HepG2 (cell line): Measurements from ENCODE around the gene DUS1L. TPM values are rescaled to one million over a fixed set of nuclear protein-coding genes. Genes with fewer than 3 reads are reported as not detected.

Experiments used
- ATAC-seq: fragments of 200-7000 bp; cut with Tn5 transposase; 3 replicates; pipeline ENCODE4 v1.9.1; 2020; ENCODE audit warnings: mild to moderate bottlenecking, moderate library complexity
- BruUV-seq: library from RNA; stranded (reverse); fragments of 400-500 nt; replicated peaks from 2 replicates; lab custom pipeline; 2021; lab: Mats Ljungman, UMichigan
- CTCF ChIA-PET: fragments of 300-600 bp; formaldehyde crosslinking; extraction: SDS; loops from one replicate; lab custom pipeline; 2021; ENCODE audit warnings: low total read pairs, inconsistent platforms, low intra/inter-chr PET ratio; lab: Yijun Ruan, JAX
- POLR2A ChIA-PET: fragments of 350-600 bp; sonication (Branson Sonifier 250); formaldehyde crosslinking; loops from one replicate; lab custom pipeline; 2020; ENCODE audit warnings: antibody characterized with exemption, inconsistent platforms; lab: Yijun Ruan, JAX
- DNase-seq: peaks from one replicate; pipeline ENCODE4 v3.0.0-alpha.2; 2015; ENCODE audit warnings: low spot score
- FAIRE-seq: peaks from 3 replicates; lab custom pipeline; 2011; peaks lifted over from hg19 to GRCh38; lab: Jason Lieb, UNC
- H2AFZ ChIP-seq: one replicate; pipeline ENCODE4 v1.6.1; 2011; ENCODE audit warnings: low read length, inconsistent platforms
- H3K27ac ChIP-seq: fragments of 300-600 bp; 3 replicates; pipeline ENCODE4 v1.8.0; 2011; ENCODE audit warnings: mixed run types, mild to moderate bottlenecking, mixed read lengths, low read length, inconsistent platforms; ENCODE audit not compliant: insufficient read depth; ENCODE audit errors: extremely low read length
- H3K27me3 ChIP-seq, 2 experiments: fragments of 200-600 bp in 1 of 2; 2 replicates in 1 of 2; 3 replicates in 1 of 2; pipeline versions ENCODE4 v1.6.0 to v1.8.0; 2011; ENCODE audit warnings: low read length in 2 of 2, mild to moderate bottlenecking in 2 of 2, moderate library complexity in 2 of 2, inconsistent platforms in 1 of 2; ENCODE audit not compliant: insufficient read depth in 2 of 2, control insufficient read depth in 1 of 2
- H3K36me3 ChIP-seq, 2 experiments: fragments of 200-600 bp in 1 of 2; replicated peaks in 1 of 2; 2 replicates in 1 of 2; 3 replicates in 1 of 2; pipeline versions ENCODE4 v1.5.1 to v1.8.0; 2011; ENCODE audit warnings: low read length in 2 of 2, inconsistent platforms in 1 of 2; ENCODE audit not compliant: insufficient read depth in 2 of 2, control insufficient read depth in 1 of 2
- H3K4me1 ChIP-seq: 2 replicates; pipeline ENCODE4 v1.5.1; 2012; ENCODE audit warnings: low read length, inconsistent platforms; ENCODE audit not compliant: insufficient read depth
- H3K4me2 ChIP-seq: 2 replicates; pipeline ENCODE4 v1.6.0; 2011; ENCODE audit warnings: low read depth, low read length, inconsistent platforms
- H3K4me3 ChIP-seq, 3 experiments: fragments of 200-600 bp in 1 of 3; sonication (generic), shearing (Covaris generic) in 1 of 3; replicated peaks in 1 of 3; 2 replicates each; pipeline ENCODE4 v1.5.1; 2011 to 2016; ENCODE audit warnings: low read length in 3 of 3, inconsistent platforms in 2 of 3, low read depth in 2 of 3, mild to moderate bottlenecking in 2 of 3, control low read depth in 1 of 3, mixed read lengths in 1 of 3; ENCODE audit not compliant: insufficient read depth in 1 of 3
- H3K79me2 ChIP-seq: one replicate; pipeline ENCODE4 v1.6.1; 2011; ENCODE audit warnings: low read length, inconsistent platforms; ENCODE audit not compliant: insufficient read depth
- H3K9ac ChIP-seq: 2 replicates; pipeline ENCODE4 v1.6.0; 2011; ENCODE audit warnings: mild to moderate bottlenecking, low read depth, low read length, inconsistent platforms; ENCODE audit not compliant: insufficient read depth
- H3K9me3 ChIP-seq: 2 replicates; pipeline ENCODE4 v1.5.1; 2012; ENCODE audit warnings: mild to moderate bottlenecking, low read length
- H4K20me1 ChIP-seq: 2 replicates; pipeline ENCODE4 v1.6.0; 2011; ENCODE audit warnings: inconsistent platforms, mild to moderate bottlenecking, low read length, moderate library complexity; ENCODE audit not compliant: insufficient read depth
- POLR2A ChIP-seq, 2 experiments: IDR thresholded peaks; 2 replicates each; pipeline ENCODE4 v1.6.1; 2011; ENCODE audit warnings: low read depth in 2 of 2, low read length in 2 of 2, mild to moderate bottlenecking in 1 of 2, moderate library complexity in 1 of 2; ENCODE audit not compliant: insufficient read depth in 1 of 2
- POLR2G ChIP-seq: fragments of 200-400 bp; formaldehyde crosslinking; IDR thresholded peaks from 2 replicates; pipeline ENCODE4 v1.6.1; 2018; ENCODE audit warnings: mild to moderate bottlenecking, low read depth, low read length, moderate library complexity
- PPARG ChIP-seq: conservative IDR thresholded peaks from 2 replicates; pipeline ENCODE4 v1.6.1; 2016; ENCODE audit warnings: missing biosample characterization, missing genetic modification reagents
- RBM22 ChIP-seq: fragments of 200-400 bp; formaldehyde crosslinking; optimal IDR thresholded peaks from 2 replicates; pipeline ENCODE3; 2017; ENCODE audit warnings: mild to moderate bottlenecking, low read length, moderate library complexity
- RBM39 ChIP-seq: fragments of 200-400 bp; formaldehyde crosslinking; IDR thresholded peaks from one replicate; pipeline ENCODE4 v1.6.1; 2018; ENCODE audit warnings: antibody characterized with exemption, mild to moderate bottlenecking, low read depth, low read length; ENCODE audit not compliant: poor library complexity, severe bottlenecking
- SOX6 ChIP-seq, 2 experiments: fragments of 450-650 bp in 1 of 2; sonication (generic) in 1 of 2; formaldehyde crosslinking in 1 of 2; IDR thresholded peaks; 2 replicates each; pipeline versions ENCODE4 v1.4.0 to v1.6.1; 2017 to 2020; ENCODE audit warnings: antibody characterized with exemption in 1 of 2, mild to moderate bottlenecking in 1 of 2, missing genetic modification reagents in 1 of 2
- SRSF1 ChIP-seq: fragments of 200-400 bp; formaldehyde crosslinking; optimal IDR thresholded peaks from 2 replicates; pipeline ENCODE3; 2017; ENCODE audit warnings: mild to moderate bottlenecking, low read depth, low read length, moderate library complexity
- TAF15 ChIP-seq: fragments of 200-400 bp; formaldehyde crosslinking; IDR thresholded peaks from one replicate; pipeline ENCODE4 v1.6.1; 2018; ENCODE audit warnings: mild to moderate bottlenecking, low read depth, low read length; ENCODE audit not compliant: poor library complexity, severe bottlenecking
- ZNF883 ChIP-seq: sonication (generic); formaldehyde crosslinking; IDR thresholded peaks from 2 replicates; pipeline ENCODE4 v1.5.1; 2020; ENCODE audit warnings: mild to moderate bottlenecking, missing genetic modification reagents; ENCODE audit errors: not compliant biosample characterization
- WGBS: methylation state at CpG from one replicate; pipeline ENCODE4 v1.1.6; 2017; ENCODE audit warnings: low lambda C conversion rate; 5-methylcytosine and 5-hydroxymethylcytosine counted together
- in situ Hi-C: cut with HindIII; loops from 2 replicates; pipeline ENCODE4 v1.10.0; 2017; ENCODE audit warnings: low pct_unique_long_range_greater_than_20kb; ENCODE audit not compliant: extremely low pct_ligation_motif_present
- intact Hi-C: fragments of 100-400 bp; cut with micrococcal nuclease; formaldehyde crosslinking; loops from one replicate; pipeline ENCODE4 v1.10.0; 2022; ENCODE audit not compliant: unreplicated experiment
- polyA plus RNA-seq, 8 experiments: library from polyadenylated mRNA; depleted of rRNA in 3 of 8; stranded (reverse) in 7 of 8; unstranded in 1 of 8; fragments of >200 nt; fragmentation: Illumina TruSeq in 4 of 8; extraction: Trizol in 4 of 8; gene quantifications; 2 replicates each; pipeline versions ENCODE4 v1.2.1 to v1.2.3, GENCODE V29; 2011 to 2016; ENCODE audit warnings: low read depth in 4 of 8, missing spikeins in 1 of 8, mixed read lengths in 1 of 8; ENCODE audit not compliant: insufficient read depth in 1 of 8
- total RNA-seq, 5 experiments: library from RNA; depleted of rRNA; stranded (reverse); fragments of >200 nt; fragmentation: Illumina TruSeq; extraction: Trizol; gene quantifications; 2 replicates each; pipeline ENCODE4 v1.2.3, GENCODE V29; 2016; ENCODE audit warnings: low read depth in 1 of 5
- TF ChIP-seq, protein P1 (sequence below): sonication (generic); formaldehyde crosslinking; IDR thresholded peaks from 2 replicates; pipeline ENCODE4 v1.4.0; 2020; ENCODE audit warnings: missing genetic modification reagents
- TF ChIP-seq, protein P2 (sequence below): sonication (generic); formaldehyde crosslinking; IDR thresholded peaks from 2 replicates; pipeline ENCODE4 v1.4.0; 2020; ENCODE audit warnings: mild to moderate bottlenecking, missing genetic modification reagents

Gene DUS1L
- total and polyA plus RNA-seq, 2 of the 13 experiments (the other 11 are each of a cell fraction or from before 2014, with no cell fraction given): 81.0 to 109 TPM

DNA sequence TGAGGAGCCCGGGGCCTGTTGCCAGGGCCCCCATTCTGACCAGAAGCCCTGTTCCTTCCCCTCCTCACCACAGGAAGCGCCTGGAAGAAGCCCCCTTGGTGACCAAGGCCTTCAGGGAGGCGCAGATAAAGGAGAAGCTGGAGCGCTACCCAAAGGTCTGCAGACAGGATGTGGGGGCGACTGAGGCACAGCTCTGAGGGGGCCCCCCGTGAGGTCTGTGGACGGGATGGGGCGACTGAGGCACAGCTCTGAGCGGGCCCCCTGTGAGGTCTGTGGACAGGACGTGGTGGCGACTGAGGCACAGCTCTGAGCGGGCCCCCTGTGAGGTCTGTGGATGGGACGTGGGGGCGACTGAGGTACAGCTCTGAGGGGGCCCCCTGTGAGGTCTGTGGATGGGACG lies 56.2 kb downstream of the DUS1L start:
- FAIRE-seq: no peak
- Histone ChIP-seq H3K79me2 (peaks cover 21% of the 10 kb centered on the region), H2AFZ (no peak overlapping the region), H3K9me3 (no peaks in the 10 kb centered on the region), H3K27me3 (no peaks in the 10 kb centered on the region), H3K4me2 (no peak overlapping the region), H3K4me3 (no peak overlapping the region), H3K4me1 (peaks cover 72% of the 10 kb centered on the region), H3K27ac (no peak overlapping the region)
- CTCF ChIA-PET: no interaction called here
- no TSS peak for BruUV-seq
- WGBS: 91% methylated on average over 12 of the region's 15 CpGs
- ATAC-seq: no peak
- no peak for DNase-seq
- TF ChIP-seq RBM22 (peak; percentile 65), SOX6 (IDR thresholded peaks at IDR 0.05) (no peak), SOX6 (CRISPR knock-in tag; IDR thresholded peaks at IDR 0.05) (no peak), POLR2A (IDR thresholded peaks at IDR 0.05; ENCODE audit: insufficient read depth in 1 of 2, low read depth in 2 of 2, low read length in 2 of 2) (peak in 1 of 2 experiments; percentile 18; a peak in 1 of 4 replicates), RBM39 (peak; percentile 57), SRSF1 (peak; percentile 22), ZNF883 (CRISPR knock-in tag) (peak; percentile 10), PPARG (no peak), TAF15 (peak; percentile 38), POLR2G (0 out of 2 replicates have a peak, but pooled peaks have one; percentile 3)
- TF ChIP-seq, protein P1, sequence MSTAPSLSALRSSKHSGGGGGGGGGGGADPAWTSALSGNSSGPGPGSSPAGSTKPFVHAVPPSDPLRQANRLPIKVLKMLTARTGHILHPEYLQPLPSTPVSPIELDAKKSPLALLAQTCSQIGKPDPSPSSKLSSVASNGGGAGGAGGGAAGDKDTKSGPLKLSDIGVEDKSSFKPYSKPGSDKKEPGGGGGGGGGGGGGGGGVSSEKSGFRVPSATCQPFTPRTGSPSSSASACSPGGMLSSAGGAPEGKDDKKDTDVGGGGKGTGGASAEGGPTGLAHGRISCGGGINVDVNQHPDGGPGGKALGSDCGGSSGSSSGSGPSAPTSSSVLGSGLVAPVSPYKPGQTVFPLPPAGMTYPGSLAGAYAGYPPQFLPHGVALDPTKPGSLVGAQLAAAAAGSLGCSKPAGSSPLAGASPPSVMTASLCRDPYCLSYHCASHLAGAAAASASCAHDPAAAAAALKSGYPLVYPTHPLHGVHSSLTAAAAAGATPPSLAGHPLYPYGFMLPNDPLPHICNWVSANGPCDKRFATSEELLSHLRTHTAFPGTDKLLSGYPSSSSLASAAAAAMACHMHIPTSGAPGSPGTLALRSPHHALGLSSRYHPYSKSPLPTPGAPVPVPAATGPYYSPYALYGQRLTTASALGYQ (CRISPR knock-in tag): no peak
- TF ChIP-seq, protein P2, sequence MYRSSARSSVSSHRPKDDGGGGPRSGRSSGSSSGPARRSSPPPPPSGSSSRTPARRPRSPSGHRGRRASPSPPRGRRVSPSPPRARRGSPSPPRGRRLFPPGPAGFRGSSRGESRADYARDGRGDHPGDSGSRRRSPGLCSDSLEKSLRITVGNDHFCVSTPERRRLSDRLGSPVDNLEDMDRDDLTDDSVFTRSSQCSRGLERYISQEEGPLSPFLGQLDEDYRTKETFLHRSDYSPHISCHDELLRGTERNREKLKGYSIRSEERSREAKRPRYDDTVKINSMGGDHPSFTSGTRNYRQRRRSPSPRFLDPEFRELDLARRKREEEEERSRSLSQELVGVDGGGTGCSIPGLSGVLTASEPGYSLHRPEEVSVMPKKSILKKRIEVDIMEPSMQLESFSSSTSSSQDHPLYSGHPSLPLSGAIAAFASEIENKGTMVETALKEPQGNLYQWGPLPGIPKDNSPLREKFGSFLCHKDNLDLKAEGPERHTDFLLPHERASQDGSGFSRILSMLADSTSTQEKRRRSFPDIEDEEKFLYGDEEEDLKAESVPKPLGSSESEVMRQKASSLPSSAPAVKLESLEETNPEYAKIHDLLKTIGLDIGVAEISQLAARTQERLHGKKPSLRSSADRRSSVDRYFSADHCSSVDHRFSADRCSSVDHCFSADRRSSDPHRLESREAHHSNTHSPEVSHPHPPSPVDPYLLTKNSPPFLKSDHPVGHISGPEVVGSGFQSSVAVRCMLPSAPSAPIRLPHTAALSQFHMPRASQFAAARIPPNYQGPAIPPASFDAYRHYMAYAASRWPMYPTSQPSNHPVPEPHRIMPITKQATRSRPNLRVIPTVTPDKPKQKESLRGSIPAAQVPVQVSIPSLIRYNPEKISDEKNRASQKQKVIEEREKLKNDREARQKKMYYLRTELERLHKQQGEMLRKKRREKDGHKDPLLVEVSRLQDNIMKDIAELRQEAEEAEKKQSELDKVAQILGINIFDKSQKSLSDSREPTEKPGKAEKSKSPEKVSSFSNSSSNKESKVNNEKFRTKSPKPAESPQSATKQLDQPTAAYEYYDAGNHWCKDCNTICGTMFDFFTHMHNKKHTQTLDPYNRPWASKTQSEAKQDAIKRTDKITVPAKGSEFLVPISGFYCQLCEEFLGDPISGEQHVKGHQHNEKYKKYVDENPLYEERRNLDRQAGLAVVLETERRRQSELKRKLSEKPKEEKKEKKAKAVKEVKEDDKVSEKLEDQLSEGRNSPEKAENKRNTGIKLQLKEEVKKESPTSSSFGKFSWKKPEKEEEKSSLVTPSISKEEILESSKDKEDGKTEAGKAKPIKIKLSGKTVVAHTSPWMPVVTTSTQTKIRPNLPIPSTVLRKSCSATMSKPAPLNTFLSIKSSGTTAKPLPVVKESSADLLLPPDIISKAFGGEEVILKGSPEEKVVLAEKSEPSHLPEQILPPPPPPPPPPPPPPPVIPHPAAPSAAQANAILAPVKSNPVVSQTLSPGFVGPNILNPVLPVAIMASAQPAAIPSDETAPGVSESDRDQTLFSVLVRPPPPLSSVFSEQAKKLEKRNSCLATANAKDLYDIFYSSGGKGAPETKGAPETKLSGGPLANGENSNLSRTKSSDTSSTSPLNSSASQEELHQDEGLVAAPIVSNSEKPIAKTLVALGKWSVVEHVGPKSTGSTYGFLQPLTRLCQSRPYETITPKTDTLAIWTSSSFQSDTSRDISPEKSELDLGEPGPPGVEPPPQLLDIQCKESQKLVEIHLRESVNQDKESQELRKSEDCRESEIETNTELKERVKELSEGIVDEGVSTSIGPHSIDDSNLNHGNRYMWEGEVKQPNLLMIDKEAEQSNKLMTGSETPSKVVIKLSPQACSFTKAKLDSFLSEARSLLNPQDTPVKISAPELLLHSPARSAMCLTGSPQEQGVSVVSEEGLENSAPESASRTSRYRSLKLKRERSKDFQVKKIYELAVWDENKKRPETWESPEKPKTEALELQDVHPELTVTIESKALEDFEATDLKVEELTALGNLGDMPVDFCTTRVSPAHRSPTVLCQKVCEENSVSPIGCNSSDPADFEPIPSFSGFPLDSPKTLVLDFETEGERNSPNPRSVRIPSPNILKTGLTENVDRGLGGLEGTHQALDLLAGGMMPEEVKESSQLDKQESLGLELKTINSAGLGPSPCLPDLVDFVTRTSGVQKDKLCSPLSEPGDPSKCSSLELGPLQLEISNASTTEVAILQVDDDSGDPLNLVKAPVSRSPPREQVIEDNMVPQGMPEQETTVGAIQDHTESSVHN (CRISPR knock-in tag): no peak
- TF ChIP-seq, all 625 proteins: peak for 7
- Histone ChIP-seq H3K9ac (no peak overlapping the region), H4K20me1 (no peaks in the 10 kb centered on the region), H3K36me3 (peaks cover 43 to 66% of the 10 kb centered on the region in 2 experiments)
- in situ Hi-C loops (no loop called here), intact Hi-C loops (no loop called here)
- POLR2A ChIA-PET: interaction anchor here (1.5 to 1.9 kb wide), 4 partner anchors 8 to 17 kb away, joined by 7 to 9 read pairs (median 8); no protein-coding TSS in a partner anchor
